GM19239 (cell line): ENCODE data around the gene TDG.
"Not testable (repeated sequence)": the region's sequence is repeated elsewhere in the genome, so short reads cannot be mapped to it uniquely, and the experiment has no call there.

Experiments used
- DNase-seq: peaks from one replicate; pipeline ENCODE4 v3.0.0; 2011; ENCODE audit warnings: low spot score; ENCODE audit not compliant: insufficient read length
- FAIRE-seq: peaks from 2 replicates; lab custom pipeline; 2011; peaks lifted over from hg19 to GRCh38; lab: Jason Lieb, UNC

TDG gene

DNA sequence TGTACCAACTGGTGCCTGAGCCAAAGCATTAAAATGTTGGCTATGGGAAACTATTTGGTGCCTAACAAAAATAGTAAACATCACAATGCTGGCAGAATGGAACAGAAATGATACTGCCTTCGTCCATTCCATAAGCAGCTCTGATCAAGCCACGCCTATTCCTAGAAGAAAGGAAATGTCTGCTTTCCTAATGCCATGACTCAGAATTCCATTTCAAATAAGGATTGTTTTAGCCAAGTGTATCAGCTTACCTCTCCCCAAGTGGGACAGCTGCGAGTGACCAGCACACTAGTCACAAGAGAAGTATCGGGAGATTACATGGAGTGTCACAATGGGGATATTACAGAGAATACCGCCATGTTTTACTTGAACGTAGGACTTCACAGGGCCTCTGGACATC, 45.6 kb downstream of the TDG start:
- FAIRE-seq (no peak), DNase-seq (no peak)

DNA sequence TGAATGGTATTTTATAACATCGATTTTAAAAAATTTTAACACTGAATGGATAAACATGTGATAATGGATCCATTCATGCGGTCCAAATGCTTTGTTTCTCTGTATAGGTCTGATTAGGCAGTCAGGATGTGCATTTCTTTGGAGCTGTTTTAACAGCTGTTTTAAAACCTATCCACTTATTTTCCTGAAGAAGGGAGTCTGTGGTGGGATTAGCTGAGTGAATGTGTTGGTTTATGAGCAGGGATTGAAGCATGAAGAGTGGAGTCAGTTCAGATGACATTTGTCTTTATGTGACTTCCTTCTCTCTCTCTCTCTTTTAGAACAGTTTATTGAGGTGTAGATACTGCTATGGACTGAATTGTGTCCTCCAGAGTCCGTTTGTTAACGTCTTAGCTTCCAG, 46.7 kb downstream of the TDG start:
- FAIRE-seq, result no peak
- no peak for DNase-seq

DNA sequence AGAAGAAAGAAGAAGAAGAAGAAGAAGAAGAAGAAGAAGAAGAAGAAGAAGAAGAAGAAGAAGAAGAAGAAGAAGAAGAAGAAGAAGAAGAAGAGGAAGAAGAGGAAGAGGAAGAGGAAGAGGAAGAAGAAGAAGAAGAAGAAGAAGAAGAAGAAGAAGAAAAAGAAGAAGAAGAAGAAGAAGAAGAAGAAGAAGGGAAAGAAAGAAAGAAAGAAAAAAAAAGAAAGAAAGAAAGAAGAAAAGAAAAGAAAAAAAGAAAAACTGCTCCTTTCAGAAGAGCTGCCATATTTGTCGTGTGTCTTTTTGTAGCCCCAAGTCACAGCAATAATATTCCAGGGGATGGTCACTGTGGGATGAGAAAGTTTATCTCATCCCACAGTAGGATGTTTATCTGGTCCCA, 56.2 kb downstream of the TDG start:
- not testable (repeated sequence) for DNase-seq, FAIRE-seq

DNA sequence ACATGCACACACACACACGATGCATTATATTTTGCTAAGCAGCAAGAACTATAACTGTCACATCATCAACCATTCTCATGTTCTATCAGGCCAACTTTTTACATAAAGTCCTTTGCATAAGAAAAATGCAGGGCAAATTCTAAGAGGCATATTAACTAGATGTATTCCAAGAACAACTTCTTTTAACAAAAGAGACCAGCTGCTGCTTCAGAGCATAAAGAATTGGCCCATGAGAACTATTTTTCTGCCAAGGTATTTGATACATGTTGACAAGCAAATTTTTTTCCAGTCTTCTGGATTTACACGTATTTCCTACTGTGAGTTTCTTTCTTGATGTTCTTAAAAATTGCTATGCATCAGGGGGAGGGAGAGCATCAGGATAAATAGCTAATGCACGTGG, 57.1 kb downstream of the TDG start:
- FAIRE-seq (no peak), DNase-seq (no peak)

DNA sequence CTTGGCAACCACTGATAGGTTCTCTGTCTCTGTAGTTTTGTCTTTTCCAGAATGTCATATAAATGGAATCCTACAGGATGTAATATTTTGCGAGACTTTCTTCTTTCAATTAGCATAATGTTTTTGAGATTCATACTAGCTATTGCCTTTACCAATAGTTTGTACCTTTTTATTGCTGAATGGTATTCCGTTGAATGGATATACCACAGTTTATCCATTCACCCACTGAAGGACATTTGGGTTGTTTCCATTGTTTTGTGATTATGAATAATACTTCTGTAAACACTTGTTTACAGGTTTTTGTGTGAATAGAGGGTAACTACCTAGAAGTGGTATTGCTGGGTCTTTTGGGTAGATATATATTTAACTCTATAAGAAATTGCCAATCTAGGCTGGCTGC, 58.0 kb downstream of the TDG start:
- DNase-seq (no peak), FAIRE-seq (no peak)

DNA sequence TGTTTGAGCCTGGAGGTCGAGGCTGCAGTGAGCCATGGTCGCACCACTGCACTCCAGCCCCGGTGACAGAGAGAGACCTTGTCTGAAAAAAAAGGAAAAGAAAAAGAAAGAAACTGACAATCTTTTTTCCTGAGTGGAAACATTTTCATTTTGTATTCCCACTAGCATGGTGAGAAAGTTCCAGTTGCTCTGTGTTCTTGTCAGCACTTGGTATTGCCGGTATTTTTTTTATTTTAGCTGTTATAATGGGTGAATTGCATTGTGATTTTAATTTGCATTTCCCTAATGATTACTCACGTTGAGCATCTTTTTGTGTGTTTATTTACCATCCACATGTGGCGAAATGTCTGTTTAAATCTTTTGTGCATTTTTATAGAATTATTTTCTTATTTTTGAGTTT, 58.7 kb downstream of the TDG start:
- FAIRE-seq, result no peak
- no peak for DNase-seq

DNA sequence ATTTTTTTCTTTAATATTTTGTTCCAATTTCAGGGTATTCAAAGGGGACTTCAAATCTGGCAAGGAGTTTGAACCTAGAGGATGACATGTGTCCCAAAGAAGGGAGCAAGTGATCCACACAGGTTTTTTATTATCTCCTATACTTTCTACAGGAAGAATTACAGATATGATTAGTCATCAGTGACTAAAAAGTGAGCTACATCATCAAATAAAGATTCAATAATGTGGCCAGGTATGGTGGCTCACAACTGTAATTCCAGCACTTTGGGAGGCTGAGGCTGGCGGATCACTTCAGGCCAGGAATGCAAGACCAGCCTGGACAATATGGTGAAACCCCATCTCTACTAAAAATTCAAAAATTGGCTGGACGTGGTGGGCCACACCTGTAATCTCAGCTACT, 60.1 kb downstream of the TDG start:
- DNase-seq, result no peak
- FAIRE-seq, result no peak

DNA sequence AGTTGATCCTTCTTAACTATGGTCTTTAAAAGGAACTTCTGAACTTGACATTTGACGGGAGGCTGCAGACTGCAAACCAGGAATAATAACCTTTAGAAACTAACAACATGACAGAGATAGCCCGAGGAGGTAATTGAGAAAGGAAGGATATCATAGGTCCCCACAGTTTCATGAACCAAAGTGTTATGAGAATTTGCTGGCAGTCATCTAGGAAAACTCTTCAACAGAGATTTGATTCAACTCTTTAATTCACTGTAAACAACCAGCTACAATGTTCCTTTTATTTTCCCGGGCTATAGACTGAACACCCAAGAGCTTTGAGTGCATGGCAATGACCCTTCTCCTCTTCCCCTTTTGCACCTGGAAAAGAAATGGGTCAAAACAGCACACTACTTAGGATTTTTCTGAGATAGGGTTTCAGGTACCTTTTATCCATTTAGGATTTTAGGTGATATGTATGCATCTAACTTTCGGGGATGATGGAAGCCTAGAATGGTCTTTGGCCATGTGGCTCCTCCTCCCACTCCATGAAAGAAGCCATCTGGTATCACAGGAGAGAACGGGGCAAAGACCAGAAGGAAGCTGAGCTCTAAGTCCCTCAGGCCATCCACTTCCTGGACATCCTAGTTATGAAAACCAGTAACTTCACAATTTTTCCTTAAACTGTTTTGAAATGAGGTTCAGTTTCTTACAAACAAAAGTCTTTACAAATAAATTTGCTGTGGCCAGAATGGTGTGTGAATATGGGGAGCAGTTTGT, 61.3 kb downstream of the TDG start:
- FAIRE-seq (no peak), DNase-seq (no peak)

DNA sequence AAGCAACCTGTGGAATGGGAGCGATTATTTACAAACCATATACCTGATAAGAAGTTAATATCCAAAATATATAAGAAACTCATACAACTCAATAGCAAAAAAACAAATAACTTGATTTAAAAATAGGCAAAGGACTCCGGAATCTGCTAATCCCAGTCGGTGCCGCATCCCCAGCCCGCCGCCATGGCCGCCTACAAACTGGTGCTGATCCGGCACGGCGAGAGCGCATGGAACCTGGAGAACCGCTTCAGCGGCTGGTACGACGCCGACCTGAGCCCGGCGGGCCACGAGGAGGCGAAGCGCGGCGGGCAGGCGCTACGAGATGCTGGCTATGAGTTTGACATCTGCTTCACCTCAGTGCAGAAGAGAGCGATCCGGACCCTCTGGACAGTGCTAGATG, 64.9 kb downstream of the TDG start:
- DNase-seq, FAIRE-seq: not testable (repeated sequence)

DNA sequence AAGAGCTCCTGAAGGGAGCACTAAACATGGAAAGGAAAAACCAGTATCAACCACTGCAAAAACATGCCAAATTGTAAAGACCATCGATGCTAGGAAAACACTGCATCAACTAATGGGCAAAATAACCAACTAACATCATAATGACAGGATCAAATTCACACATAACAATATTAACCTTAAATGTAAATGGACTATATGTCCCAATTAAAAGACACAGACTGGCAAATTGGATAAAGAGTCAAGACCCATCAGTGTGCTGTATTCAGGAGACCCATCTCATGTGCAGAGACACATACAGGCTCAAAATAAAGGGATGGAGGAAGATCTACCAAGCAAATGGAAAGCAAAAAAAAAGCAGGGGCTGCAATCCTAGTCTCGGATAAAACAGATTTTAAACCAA, 70.5 kb downstream of the TDG start:
- not testable (repeated sequence) for DNase-seq, FAIRE-seq
